ENCODE data around the gene HSD17B14.

GRCh38 chr19:48837687-48838086 is 1.4 kb upstream of the HSD17B14 start:
- TF ChIP-seq L3MBTL2 (conservative IDR thresholded peaks at IDR 0.05) (no peak), LEF1 (IDR thresholded peaks at IDR 0.05; ENCODE audit: borderline replicate concordance) (no peak), SP1 (IDR thresholded peaks at IDR 0.05) (no peak), PKNOX1 (IDR thresholded peaks at IDR 0.05) (no peak), HDGF (IDR thresholded peaks at IDR 0.05; ENCODE audit: borderline replicate concordance) (no peak), BHLHE40 (IDR thresholded peaks at IDR 0.05; ENCODE audit: borderline replicate concordance) (no peak), NFRKB (IDR thresholded peaks at IDR 0.05) (no peak)

All from HEK293T (cell line).